Stimulated activated CD4-positive, alpha-beta T cell treated with anti-CD3 and anti-CD28 coated beads, Interleukin-1b, Interleukin-23, amount 100 ng/mL, for 1 hour (primary cell): ENCODE measurements around the gene RGS1.

Source experiments
- DNase-seq, 2 donors: peaks; one replicate each; pipeline ENCODE4 v3.0.0-alpha.2; 2020; ENCODE audit warnings: low read depth in 2 of 2

RGS1 gene

DNA sequence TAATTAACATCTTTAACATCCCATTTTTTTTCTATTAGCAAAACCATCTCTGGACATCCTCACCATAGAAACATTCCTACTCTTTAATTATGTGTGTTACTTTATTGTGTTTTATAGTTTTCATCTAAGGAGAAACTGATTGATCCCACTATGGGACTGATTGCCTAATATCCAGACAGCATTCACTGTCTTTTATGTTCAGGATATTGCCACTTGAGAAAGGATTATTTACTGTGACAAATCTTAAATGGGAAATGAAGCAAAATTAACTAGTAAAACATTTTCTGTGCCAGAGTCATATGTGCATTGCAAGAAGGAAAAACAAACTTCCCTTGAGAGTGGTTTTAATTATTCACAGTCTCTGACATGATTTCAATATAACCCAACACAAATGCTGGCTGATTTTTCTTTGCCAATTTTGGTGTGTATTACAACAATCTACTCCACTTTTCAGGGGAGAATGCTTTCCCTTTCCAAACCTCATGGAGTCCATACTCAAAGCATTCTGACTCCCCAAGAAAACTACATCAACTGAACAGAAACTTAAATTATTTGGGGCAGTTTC lies 44.6 kb downstream of the RGS1 start:
- no peak for DNase-seq

DNA sequence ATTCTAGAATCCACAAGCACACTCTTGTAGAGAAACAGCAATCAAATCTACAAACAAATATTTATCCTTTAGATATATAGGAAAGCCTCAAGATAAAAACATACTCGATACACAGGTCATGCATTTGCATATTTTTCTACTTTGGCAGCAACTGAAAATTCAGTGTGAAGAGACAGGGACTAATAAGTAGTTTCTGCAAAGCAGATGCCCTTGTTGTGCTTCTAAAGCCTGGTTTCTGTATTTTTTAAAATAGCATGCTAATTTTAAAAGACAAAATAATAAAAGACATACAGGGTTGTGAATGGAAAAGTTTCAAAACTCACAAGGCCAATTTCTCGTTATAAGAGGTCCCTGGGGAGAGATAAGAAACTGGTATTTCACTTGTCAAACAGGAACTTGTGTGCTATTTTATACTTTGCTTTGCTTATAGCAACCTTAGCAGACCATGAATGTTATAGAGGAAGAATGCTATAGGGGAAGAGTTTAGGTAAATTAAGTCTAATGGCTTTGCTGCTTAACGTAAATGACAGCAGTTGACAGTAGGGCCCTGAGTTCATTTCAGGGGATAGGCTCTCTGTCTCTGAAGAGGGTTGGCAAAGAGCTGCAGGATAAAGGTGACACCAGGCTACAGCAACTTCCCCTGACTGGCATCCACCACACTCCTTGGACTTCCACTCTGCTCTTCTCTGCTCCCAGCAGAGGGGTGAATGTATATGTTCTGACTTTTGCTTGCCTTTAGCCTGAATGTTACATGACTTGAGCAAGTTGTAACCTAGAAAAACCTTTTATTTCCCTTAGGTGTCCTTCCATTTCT lies 51.0 kb downstream of the RGS1 start:
- DNase-seq, result no peak

GRCh38 chr1:192627901-192628300 lies 52.3 kb downstream of the RGS1 start:
- DNase-seq, result no peak

GRCh38 chr1:192628396-192629057 lies 53.0 kb downstream of the RGS1 start:
- no peak for DNase-seq

- no peak for DNase-seq
Observed at GRCh38 chr1:192629612-192630011, 54.0 kb downstream of the RGS1 start.
